H54 (cell line): ENCODE measurements around the gene DUSP2.

ENCODE experiments used
- DNase-seq: peaks from one replicate; pipeline ENCODE4 v3.0.0; 2011; ENCODE audit warnings: low spot score, mixed read lengths; ENCODE audit not compliant: insufficient read length
- FAIRE-seq: peaks from 3 replicates; lab custom pipeline; 2011; peaks lifted over from hg19 to GRCh38; lab: Jason Lieb, UNC
- POLR2A ChIP-seq: IDR thresholded peaks from 2 replicates; pipeline ENCODE4 v1.6.1; 2011; ENCODE audit warnings: low read depth, mild to moderate bottlenecking, low read length

Gene DUSP2

DNA sequence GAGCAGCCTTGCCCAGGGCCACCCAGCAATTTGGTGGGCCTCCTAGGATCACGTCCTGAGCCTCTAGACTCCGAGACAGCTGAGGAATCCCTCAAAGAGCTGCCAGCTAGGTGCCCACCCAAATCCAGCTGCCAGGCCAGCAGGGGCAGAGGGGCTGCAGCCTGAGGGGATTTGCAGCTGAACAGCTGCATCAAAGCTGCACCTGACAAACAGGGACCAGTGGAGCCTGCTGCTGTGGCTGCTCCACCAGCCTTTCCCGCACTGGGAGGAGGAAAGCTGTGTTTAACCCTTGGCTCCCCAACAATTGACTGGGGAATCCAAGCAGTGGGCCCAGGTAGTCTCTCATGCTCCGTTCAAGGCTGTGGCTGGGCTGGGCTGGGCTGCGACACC, 37.1 kb downstream of the DUSP2 start:
- DNase-seq: no peak
- FAIRE-seq: no peak
- TF ChIP-seq POLR2A: no peak

DNA sequence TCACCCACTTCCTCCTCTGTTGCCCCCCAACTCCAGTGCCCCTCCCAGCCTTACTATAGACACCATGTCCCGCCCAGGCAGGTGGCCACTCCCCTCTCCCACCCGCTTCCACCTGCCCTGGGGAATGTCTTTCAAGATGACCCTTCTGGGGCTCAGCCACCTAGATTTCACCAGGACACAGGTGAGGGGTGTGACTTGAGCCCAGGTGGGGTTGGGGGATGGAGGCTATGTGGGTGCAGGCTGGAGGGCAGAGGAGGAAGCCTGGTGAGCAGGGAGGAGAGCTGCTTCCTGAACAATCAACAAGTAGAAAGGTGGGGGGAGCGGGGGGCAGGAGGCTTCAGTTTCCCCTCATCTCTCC, 37.6 kb downstream of the DUSP2 start:
- no peak for TF ChIP-seq POLR2A
- FAIRE-seq: no peak

DNA sequence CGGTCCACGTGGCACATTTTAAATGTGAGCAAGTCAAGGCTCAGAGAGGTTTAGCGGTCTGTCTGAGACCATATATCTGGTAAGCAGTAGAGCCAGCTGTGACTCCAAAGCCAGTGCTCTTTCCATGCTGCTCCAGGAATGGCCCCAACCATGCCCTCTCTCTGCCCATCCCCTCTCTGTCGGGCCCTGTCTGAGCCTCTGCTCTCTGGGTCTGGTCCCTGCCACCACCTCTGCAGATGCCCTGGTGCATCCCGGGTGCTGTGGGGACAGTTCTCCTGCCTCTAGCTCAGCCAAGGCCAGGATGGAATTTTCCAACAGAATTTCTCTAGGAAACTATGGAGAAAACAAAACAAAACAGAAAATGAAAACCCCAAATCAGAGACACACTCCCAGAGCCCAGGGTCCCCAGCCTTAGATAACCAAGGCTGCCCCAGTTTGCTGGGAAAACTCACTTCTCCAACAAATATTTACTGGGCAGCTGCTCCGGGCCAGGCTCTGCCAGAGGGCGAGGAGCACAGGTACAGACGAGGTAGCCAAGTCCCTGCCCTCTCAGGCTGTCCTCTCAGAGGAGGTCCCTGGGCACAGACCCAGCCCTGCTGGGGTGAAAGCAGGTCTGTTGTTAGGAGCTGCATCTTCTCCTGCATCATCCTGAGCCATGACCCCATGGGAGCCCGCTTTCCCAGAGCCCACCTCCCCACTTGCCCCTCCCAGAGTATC, 38.1 kb downstream of the DUSP2 start:
- TF ChIP-seq POLR2A: no peak
- no peak for DNase-seq
- FAIRE-seq: no peak

More for the DNA sequence above, 37.6 kb downstream of the DUSP2 start:
- no peak for DNase-seq

DNA sequence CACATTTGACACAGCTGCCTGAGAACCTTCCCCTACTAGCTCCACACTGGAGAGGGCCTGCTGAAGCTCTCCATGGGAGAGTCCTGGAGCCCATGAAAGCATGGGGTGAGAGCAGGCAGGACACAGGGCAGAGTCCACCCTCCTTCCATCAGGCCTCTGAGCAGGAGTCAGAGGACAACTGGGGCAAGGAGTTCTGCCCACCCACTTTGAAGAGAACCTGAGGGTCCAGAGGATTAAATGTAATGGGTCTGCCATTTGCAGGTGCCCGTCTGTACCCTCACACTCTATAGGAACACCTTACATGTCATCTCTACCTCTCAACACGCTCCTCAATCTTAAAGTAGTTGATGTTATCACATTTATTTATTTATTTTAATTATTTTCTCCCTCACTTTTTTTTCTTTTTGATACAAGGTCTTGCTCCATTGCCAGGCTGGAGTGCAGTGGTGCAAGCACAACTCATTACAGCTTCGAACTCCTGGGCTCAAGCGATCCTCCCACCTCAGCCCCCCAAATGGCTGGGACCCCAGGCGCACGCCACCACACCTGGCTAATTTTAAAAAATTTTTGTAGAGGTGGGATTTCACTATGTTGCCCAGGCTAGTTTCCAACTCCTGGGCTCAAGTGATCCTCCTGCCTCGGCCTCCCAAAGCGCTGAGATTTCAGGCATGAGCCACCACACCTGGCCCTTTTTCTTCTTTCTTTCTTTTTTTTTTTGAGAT, 39.1 kb downstream of the DUSP2 start:
- DNase-seq (no peak), FAIRE-seq (no peak)
- no peak for TF ChIP-seq POLR2A

DNA sequence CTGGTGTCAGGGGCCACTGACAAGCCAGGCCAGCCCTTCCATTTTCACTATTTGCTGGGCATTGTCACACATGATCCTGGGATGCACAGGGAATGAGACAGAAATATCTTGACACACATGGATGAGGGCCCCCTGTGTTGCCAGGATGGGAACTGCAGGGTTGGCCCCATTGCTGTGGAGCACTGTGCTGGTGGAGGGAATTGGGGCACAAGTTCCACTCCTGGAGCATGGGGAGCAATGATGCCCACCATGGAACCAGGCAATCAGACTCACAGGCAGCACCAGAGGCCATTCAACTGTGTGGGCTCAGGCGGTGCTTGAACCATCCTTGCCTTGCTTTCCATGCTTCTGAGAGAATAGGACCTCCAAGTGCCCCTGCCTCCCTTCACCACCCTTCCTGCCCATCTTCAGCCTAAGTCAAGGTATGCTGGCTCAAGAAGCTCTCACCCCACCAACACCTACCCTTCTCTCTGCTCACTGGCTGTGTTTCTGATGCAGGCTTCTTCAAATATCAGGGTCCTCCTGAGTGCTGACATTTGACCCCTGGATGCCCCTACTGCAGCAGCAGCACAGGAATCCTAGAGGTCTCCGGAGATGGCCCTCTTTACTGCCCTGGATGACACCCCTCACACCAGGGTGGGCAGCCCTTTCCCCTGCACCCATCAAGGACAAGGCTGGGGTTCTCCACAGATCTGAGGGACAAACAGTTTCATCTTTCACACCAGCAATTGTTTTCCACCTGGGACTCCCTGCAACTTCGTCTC, 39.9 kb downstream of the DUSP2 start:
- DNase-seq (no peak), FAIRE-seq (no peak)
- no peak for TF ChIP-seq POLR2A

DNA sequence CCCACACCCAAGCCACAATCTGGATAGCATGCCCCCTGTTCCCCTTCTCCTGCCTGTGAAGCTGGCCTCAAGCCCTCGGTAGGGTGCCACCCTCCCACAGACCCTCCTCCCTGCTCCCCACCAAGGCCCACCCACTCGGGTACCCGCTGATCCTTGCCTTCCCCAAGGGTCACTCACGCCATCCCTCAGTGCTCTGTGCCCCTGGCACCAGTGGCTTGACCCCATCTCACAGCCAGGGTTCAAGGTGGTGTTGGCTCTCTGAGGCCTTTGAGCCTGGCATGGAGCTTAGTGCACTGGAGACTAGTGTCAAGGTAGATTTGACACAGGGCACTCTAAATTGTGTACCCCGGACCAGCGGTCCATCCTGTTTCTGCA, 40.8 kb downstream of the DUSP2 start:
- no peak for FAIRE-seq
- DNase-seq: no peak
- no peak for TF ChIP-seq POLR2A

DNA sequence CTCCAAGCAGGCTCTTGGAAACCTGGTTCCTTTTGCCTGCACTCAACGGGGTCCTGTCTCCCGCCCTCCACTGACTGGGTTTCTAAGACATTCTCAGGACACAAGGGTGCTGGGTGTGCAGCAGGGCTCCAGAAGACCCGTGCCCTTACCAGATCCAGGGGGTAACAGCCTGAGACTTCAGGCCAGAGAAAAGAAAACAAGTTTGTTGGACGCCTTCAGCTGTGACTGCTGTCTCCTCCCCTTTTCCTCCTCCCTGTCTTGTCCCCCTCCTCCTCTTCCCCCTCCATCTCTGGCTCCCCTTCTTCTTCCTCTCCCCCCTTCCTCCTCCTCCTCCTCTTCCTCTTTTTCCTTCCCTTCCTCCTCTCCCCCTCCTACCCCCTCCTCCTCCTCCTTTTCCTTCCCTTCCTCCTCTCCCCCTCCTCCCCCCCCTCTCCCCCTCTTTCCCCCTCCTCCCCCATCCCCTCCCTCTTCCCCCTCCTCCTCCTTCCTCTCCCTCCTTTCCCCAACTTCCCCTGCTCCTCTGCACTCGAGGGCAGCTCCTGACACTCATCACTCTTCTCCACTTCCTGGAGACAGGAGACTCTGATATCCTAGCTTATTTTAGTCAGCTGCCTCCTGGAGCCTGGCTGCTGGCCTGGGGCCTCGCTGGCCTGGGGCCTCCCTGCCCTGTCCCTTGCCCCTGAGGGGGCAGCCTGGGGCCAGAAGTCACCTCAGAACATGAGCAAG, 41.3 kb downstream of the DUSP2 start:
- TF ChIP-seq POLR2A: no peak
- FAIRE-seq (no peak), DNase-seq (no peak)

DNA sequence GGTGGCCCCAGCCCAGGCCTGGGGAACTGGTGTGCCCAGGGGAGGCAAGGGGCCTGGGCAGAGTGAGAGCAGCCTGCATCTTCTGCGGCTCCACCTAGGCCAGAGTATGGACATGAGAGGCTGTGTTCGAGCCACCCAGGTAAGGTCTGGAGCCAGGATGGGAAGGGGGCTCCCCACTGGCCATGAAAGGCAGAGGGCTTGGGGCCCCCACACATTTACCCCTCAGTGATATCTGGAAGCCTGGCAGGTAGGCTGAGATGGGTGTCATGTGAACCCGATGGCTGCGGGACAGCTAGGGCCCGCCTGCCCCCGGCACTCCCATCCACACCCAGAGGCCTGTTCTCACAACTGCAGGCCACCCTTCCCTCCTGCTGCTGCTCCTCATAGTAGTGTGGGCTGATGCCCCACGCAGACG, 42.0 kb downstream of the DUSP2 start:
- no peak for TF ChIP-seq POLR2A
- no peak for FAIRE-seq

DNA sequence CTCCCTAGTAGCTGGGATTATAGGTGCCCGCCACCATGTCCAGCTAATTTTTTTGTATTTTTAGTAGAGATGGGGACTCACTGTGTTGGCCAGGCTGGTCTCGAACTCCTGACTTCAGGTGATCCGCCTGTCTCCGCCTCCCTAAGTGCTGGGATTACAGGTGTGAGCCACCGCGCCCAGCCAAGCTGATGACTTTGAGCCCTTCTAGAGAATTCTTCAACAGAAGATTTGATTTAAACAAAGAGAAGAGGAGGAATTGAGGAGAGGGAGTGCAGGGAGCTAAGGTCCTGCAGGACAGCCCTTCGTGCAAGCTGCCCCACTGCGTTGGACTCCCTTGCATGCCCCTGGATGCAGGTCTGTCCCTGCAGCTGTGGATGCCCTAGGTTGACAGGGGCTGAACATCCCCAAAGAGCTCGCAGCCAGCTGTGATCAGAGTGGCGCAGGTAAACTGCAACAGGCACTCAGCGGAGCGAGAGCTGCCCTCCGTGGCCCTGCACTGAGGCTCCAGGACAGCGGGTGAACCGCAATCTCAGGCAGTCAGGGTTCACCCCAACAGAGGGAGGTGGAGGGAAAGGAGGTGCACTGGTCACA, 42.5 kb downstream of the DUSP2 start:
- no peak for DNase-seq
- no peak for TF ChIP-seq POLR2A
- FAIRE-seq: no peak

More for the DNA sequence above, 42.0 kb downstream of the DUSP2 start:
- no peak for DNase-seq

DNA sequence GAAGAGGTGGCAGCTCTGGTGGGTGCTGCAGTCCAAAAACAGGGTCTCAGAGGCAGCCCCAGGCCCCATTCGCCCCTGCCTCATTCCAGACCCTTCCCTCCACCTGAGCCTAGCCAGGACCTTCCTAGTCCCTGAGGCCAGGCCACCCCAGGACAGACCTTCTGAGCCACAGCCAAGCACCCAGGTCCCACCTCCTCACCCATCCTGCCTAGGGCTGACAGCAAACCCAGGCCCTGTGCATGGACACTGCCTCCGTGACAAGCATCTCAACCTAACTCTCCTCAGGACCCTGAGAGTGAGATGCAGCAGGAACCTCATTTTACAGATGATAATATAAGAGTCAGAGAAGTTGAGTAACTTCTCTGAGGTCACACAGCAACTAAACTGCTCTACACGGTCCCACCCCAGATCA, 44.3 kb downstream of the DUSP2 start:
- DNase-seq (no peak), FAIRE-seq (no peak)
- no peak for TF ChIP-seq POLR2A

DNA sequence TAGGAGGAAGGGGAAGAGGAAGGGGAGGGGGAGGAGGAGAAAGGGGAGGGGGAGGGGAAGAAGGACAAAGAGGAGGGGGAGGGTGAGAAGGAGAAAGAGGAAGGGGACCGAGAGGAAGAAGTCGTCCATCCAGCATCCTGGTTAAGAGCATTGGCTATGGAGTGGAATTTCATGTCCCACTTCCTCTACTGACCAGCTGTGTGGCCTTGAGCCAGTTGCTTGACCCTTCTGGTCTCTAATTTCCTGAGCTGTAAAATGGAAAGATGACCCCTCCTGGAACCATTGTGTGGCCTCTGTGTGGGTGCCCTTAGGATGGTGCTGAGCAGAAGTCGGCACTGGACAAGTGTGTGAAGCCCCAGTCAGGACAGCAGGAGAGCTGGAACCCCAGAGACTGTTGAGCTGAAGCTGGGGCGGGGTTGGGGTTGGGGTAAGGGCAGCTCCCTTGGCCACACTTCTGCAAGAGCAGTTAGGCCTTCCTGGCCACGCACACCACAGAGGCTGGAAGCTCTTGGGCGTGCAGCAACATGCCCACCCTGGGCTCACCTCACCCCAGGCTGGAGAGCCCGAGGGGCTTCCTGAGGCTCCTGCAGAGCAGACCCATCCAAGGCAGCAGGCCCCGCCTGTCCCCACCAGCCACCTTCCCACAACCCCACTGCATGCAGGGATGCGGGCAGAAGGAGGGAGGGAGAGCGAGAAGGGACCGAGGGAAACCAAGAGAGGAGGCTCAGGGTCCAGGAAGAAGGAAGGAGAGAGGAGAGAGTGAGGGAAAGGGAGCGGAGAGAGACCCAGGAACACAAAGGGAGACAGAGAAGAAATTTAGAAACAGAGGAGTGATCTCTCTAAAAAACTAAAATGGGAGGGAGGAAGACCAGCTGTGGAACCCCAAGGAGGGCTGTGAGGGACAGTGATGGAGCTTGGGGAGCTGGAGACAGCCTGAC, 45.1 kb downstream of the DUSP2 start:
- no peak for FAIRE-seq
- TF ChIP-seq POLR2A: no peak
- no peak for DNase-seq

DNA sequence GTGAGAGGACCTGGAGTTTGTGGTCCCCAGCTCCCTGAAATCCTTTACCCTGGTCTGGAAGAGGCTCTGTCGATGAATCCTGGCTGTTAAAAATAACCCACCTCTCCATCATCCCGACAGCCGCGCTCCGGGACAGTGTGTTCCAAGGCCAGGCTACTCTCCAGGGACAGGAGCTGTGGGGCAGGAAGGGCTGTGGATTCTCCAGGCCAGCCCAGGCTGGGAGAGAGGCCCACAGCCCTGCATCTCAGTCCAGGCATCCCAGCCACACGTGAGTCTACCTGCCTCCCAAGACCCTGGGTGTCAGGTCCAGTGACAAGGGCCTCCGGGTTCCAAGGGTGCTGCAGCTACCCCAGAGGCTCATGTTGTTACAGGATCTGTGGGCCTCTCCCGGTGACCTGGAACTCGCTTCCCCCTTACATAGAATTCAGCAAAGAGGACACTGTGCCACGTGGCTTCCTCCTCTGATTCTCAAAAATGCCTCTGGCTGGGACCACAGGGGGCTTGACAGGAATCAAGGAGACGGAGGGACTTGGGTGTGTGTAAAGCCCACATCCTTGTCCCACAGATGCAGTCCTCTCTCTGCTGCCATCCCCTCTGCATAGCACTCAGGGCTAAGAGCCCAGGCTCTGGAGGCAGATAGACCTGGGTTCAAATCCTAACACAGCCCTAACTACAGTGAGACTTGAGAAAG, 46.2 kb downstream of the DUSP2 start:
- DNase-seq (no peak), FAIRE-seq (no peak)
- TF ChIP-seq POLR2A: no peak
